ENCODE data around the gene TSHR.

GRCh38 chr14:81161749-81162148 is 206.3 kb downstream of the TSHR start:
- no peak for TF ChIP-seq CTCF (IDR thresholded peaks at IDR 0.05 in 2 of 3, conservative IDR thresholded peaks at IDR 0.05 in 1 of 3; ENCODE audit: borderline replicate concordance in 1 of 3, insufficient read depth in 1 of 3, low read depth in 2 of 3, low read length in 2 of 3)
- TF ChIP-seq SIN3A (IDR thresholded peaks at IDR 0.05; ENCODE audit: low read depth) = no peak
- no peak for TF ChIP-seq EZH2 (IDR thresholded peaks at IDR 0.05)
- no peak for TF ChIP-seq YY1 (IDR thresholded peaks at IDR 0.05; ENCODE audit: extremely low read depth, insufficient replicate concordance, low read depth, low read length)

Data from HCT116 (cell line).